Measurements from ENCODE around the gene FAM180B.
A peak's percentile ranks its signal among the peaks of the same experiment; 100 is the strongest.

FAM180B gene

GRCh38 chr11:47586098-47586855 lies at the start of gene FAM180B:
Gene FAM180B (plus strand): TSS chr11:47586678. CDS start chr11:47586769, 91 bp downstream.
- H3K4me3 ChIP-seq (ENCODE audit: severe bottlenecking): no peak within 1 kb of the TSS
- H3K36me3 ChIP-seq (ENCODE audit: low read depth): peaks cover 31% of the 10 kb centered on the region
- peaks cover 9% of the 10 kb centered on the region for H3K27me3 ChIP-seq (ENCODE audit: insufficient read depth, poor library complexity, severe bottlenecking)
- H3K9me3 ChIP-seq (ENCODE audit: severe bottlenecking): no peaks in the 10 kb centered on the region
- no peak for DNase-seq (ENCODE audit: low spot score)
- no peak within 1 kb of the TSS for H3K27ac ChIP-seq (ENCODE audit: poor library complexity, severe bottlenecking)
- ATAC-seq (ENCODE audit: low read depth): no peak; the same call in 2 of the 3 replicates
- H3K4me1 ChIP-seq (ENCODE audit: insufficient read depth, poor library complexity, severe bottlenecking): no peaks in the 10 kb centered on the region
- no peak for TF ChIP-seq CTCF (IDR thresholded peaks at IDR 0.05; ENCODE audit: poor library complexity, severe bottlenecking)

GRCh38 chr11:47536915-47537314 lies 49.6 kb upstream of the FAM180B start:
- no peak for ATAC-seq (ENCODE audit: low read depth)
- no peak for DNase-seq (ENCODE audit: low spot score)
- no peak for TF ChIP-seq CTCF (IDR thresholded peaks at IDR 0.05; ENCODE audit: poor library complexity, severe bottlenecking)
- Histone ChIP-seq H3K9me3 (ENCODE audit: severe bottlenecking) (no peaks in the 10 kb centered on the region), H3K27ac (ENCODE audit: poor library complexity, severe bottlenecking) (peak overlapping the region; percentile 98), H3K4me1 (ENCODE audit: insufficient read depth, poor library complexity, severe bottlenecking) (peaks cover 42% of the 10 kb centered on the region), H3K4me3 (ENCODE audit: severe bottlenecking) (no peak overlapping the region), H3K36me3 (ENCODE audit: low read depth) (peaks cover 31% of the 10 kb centered on the region), H3K27me3 (ENCODE audit: insufficient read depth, poor library complexity, severe bottlenecking) (no peaks in the 10 kb centered on the region)

- ATAC-seq (ENCODE audit: low read depth): no peak
- no peak for DNase-seq (ENCODE audit: low spot score)
Measured at GRCh38 chr11:47538741-47539565, 47.5 kb upstream of the FAM180B start.

GRCh38 chr11:47539681-47540039 lies 46.8 kb upstream of the FAM180B start:
- H3K27me3 ChIP-seq (ENCODE audit: insufficient read depth, poor library complexity, severe bottlenecking): no peaks in the 10 kb centered on the region
- H3K4me1 ChIP-seq (ENCODE audit: insufficient read depth, poor library complexity, severe bottlenecking): peaks cover 35% of the 10 kb centered on the region
- no peaks in the 10 kb centered on the region for H3K9me3 ChIP-seq (ENCODE audit: severe bottlenecking)
- no peak for DNase-seq (ENCODE audit: low spot score)
- H3K27ac ChIP-seq (ENCODE audit: poor library complexity, severe bottlenecking): peak overlapping the region; percentile 98
- no peak overlapping the region for H3K4me3 ChIP-seq (ENCODE audit: severe bottlenecking)
- peak; percentile 20 for ATAC-seq (ENCODE audit: low read depth)
- no peak for TF ChIP-seq CTCF (IDR thresholded peaks at IDR 0.05; ENCODE audit: poor library complexity, severe bottlenecking)
- H3K36me3 ChIP-seq (ENCODE audit: low read depth): peaks cover 16% of the 10 kb centered on the region

More at GRCh38 chr11:47538741-47539565, 47.5 kb upstream of the FAM180B start:
- no peaks in the 10 kb centered on the region for H3K27me3 ChIP-seq (ENCODE audit: insufficient read depth, poor library complexity, severe bottlenecking)
- TF ChIP-seq CTCF (IDR thresholded peaks at IDR 0.05; ENCODE audit: poor library complexity, severe bottlenecking): no peak
- no peaks in the 10 kb centered on the region for H3K9me3 ChIP-seq (ENCODE audit: severe bottlenecking)
- H3K36me3 ChIP-seq (ENCODE audit: low read depth): peaks cover 23% of the 10 kb centered on the region
- no peak overlapping the region for H3K4me3 ChIP-seq (ENCODE audit: severe bottlenecking)
- peaks cover 42% of the 10 kb centered on the region for H3K4me1 ChIP-seq (ENCODE audit: insufficient read depth, poor library complexity, severe bottlenecking)
- H3K27ac ChIP-seq (ENCODE audit: poor library complexity, severe bottlenecking): peak overlapping the region; percentile 98
